ENCODE measurements around the gene DAPK1. TPM values are rescaled to one million over a fixed set of nuclear protein-coding genes. Genes with fewer than 3 reads are reported as not detected.
"Not testable (repeated sequence)": the region's sequence is repeated elsewhere in the genome, so short reads cannot be mapped to it uniquely, and the experiment has no call there.

The DAPK1 gene
- total and polyA plus RNA-seq, 8 donors = 29.1 to 98.7 (median 45.4) TPM

DNA sequence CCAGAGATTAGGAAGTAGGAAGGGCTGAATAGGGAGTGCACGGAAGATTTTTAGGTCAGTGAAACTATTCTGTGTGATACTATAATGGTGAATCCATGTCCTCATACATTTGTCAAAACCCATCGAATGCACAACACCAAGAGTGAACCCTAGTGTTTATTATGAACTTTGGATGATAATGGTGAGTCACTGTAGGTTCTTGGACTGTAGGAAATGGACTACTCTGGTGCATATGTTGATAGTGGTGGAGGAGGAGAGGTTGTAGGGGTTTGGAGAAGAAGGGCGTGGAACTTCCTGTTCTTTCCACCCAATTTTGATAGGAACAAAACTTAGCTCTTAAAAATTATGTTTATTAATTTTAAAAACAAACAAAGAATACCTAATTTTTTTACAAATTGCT is 242.5 kb downstream of the DAPK1 start:
- no peaks in the 10 kb centered on the region for H3K36me3 ChIP-seq
- WGBS, 2 donors = 59 to 75% methylated on average over 3 of the region's 3 CpGs
- no peaks in the 10 kb centered on the region for H3K9me3 ChIP-seq
- H3K27ac ChIP-seq = no peak overlapping the region
- no peak for DNase-seq
- H3K4me1 ChIP-seq = no peaks in the 10 kb centered on the region
- ATAC-seq = no peak
- no peak overlapping the region for H3K4me3 ChIP-seq
- intact Hi-C loops (cut with DNase I) = no loop called here
- TF ChIP-seq, protein P1, sequence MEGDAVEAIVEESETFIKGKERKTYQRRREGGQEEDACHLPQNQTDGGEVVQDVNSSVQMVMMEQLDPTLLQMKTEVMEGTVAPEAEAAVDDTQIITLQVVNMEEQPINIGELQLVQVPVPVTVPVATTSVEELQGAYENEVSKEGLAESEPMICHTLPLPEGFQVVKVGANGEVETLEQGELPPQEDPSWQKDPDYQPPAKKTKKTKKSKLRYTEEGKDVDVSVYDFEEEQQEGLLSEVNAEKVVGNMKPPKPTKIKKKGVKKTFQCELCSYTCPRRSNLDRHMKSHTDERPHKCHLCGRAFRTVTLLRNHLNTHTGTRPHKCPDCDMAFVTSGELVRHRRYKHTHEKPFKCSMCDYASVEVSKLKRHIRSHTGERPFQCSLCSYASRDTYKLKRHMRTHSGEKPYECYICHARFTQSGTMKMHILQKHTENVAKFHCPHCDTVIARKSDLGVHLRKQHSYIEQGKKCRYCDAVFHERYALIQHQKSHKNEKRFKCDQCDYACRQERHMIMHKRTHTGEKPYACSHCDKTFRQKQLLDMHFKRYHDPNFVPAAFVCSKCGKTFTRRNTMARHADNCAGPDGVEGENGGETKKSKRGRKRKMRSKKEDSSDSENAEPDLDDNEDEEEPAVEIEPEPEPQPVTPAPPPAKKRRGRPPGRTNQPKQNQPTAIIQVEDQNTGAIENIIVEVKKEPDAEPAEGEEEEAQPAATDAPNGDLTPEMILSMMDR (IDR thresholded peaks at IDR 0.05) = no peak
- FAIRE-seq = no peak
- no peaks in the 10 kb centered on the region for H3K27me3 ChIP-seq

DNA sequence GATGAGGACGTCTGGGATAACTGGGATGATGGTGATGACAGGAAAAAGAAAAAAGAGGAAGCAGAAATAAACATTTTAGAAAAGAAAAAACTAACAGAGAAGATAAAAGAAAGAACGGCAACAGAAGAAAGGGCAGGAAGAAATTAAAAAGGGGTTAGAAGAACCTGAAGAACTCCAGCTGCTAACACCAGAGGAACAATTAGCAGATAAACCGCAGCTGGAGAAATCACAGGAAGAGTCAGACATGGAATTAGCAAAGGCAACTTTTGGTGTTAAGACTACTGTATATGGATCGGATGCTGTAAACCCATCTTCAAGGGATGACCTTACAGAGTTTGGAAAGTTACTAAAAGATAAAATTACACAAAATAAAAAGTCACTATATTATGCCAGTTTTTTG is 243.7 kb downstream of the DAPK1 start:
- WGBS, 2 donors = 35 to 59% methylated on average over 4 of the region's 4 CpGs

DNA sequence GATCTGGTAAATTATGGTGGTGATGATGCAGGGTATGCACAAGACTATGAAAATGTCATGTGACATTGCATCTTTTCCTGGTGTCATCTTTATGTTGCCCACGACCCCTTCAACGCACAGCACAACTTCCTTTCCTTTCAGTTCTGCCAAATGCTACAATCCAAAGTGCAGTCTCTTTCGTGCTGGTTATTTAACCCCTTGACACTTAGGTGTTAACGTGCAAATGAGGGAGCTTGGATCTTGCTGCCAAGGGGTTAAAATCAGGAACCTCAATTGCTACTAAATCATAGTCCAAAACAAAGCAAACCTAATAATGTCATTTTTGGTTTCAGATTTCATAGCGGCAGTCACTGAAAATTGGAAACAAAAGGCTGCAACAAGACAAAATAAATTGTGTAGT is 244.2 kb downstream of the DAPK1 start:
- Histone ChIP-seq H3K36me3 (no peaks in the 10 kb centered on the region), H3K27me3 (no peaks in the 10 kb centered on the region), H3K27ac (no peak overlapping the region), H3K4me3 (no peak overlapping the region), H3K4me1 (no peaks in the 10 kb centered on the region), H3K9me3 (no peaks in the 10 kb centered on the region)
- no peak for DNase-seq
- WGBS, 2 donors = 25 to 26% methylated on average over 5 of the region's 5 CpGs
- intact Hi-C loops (cut with DNase I) = no loop called here
- FAIRE-seq = no peak
- TF ChIP-seq, protein P1 (IDR thresholded peaks at IDR 0.05) = no peak
- no peak for ATAC-seq

More for the DNA sequence above, 243.7 kb downstream of the DAPK1 start:
- no peak for FAIRE-seq
- no peaks in the 10 kb centered on the region for H3K4me1 ChIP-seq
- H3K27ac ChIP-seq = no peak overlapping the region
- H3K4me3 ChIP-seq = no peak overlapping the region
- intact Hi-C loops (cut with DNase I) = no loop called here
- H3K9me3 ChIP-seq = no peaks in the 10 kb centered on the region
- DNase-seq = no peak
- no peaks in the 10 kb centered on the region for H3K27me3 ChIP-seq
- H3K36me3 ChIP-seq = no peaks in the 10 kb centered on the region
- TF ChIP-seq, protein P1 (IDR thresholded peaks at IDR 0.05) = no peak
- no peak for ATAC-seq

DNA sequence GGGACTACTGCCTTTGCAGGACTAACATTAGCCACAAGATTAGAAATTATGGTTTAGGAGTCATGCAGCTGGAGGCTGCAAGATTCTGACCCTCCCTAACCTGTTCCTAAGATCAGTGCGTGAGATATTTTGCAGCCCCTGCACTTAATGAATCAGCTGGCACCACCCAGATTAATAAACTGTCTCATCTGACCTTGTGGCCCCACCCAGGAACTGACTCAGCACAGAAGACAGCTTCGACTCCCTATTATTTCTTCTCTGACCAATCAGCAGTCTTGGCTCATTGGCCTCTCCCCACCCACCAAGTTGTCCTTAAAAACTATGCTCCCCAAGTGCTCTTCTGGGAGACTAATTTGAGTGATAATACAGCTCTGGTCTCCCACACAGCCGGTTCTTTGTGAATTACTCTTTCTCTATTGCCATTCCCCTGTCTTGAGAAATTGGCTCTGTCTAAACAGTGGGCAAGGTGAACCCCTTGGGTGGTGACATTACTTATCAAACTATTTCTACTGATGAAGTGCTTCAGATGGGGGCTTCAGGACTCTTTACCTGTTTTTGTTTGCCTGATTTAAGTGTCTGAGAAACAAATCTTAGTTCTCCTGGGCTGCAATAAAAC is 245.3 kb downstream of the DAPK1 start:
- no peak for ATAC-seq
- Histone ChIP-seq H3K27ac (no peak overlapping the region), H3K36me3 (no peaks in the 10 kb centered on the region), H3K9me3 (no peaks in the 10 kb centered on the region), H3K4me3 (no peak overlapping the region), H3K27me3 (no peaks in the 10 kb centered on the region), H3K4me1 (no peaks in the 10 kb centered on the region)
- intact Hi-C loops (cut with DNase I) = no loop called here
- no peak for FAIRE-seq
- TF ChIP-seq, protein P1 (IDR thresholded peaks at IDR 0.05) = no peak
- 71 to 78% methylated on average over 3 of the region's 3 CpGs for WGBS, 2 donors
- DNase-seq = no peak

DNA sequence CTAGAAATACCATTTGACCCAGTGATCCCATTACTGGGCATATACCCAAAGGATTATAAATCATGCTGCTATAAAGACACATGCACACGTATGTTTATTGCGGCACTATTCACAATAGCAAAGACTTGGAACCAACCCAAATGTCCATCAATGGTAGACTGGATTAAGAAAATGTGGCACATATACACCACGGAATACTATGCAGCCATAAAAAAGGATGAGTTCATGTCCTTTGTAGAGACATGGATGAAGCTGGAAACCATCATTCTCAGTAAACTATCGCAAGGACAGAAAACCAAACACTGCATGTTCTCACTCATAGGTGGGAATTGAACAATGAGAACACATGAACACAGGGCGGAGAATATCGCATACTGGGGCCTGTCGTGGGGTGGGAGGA is 246.6 kb downstream of the DAPK1 start:
- H3K36me3 ChIP-seq; ATAC-seq; intact Hi-C loops (cut with DNase I); H3K27me3 ChIP-seq; FAIRE-seq; DNase-seq; H3K4me1 ChIP-seq; H3K27ac ChIP-seq; H3K9me3 ChIP-seq; H3K4me3 ChIP-seq: not testable (repeated sequence)
- 75 to 95% methylated on average over 5 of the region's 7 CpGs for WGBS, 2 donors
